Spleen (tissue), 11 donors: ENCODE results near the gene ATP5PB. TPM values are rescaled to one million over a fixed set of nuclear protein-coding genes. Genes with fewer than 3 reads are reported as not detected.

Experiments used
- DNase-seq: peaks from one replicate; pipeline ENCODE4 v3.0.0-alpha.2; 2020
- H3K27ac ChIP-seq, 8 donors: fragments of 200-600 bp; sonication (generic) in 7 of 8; 1 replicate in 4 of 8; 2 replicates in 4 of 8; pipeline versions ENCODE4 v1.5.0 to v1.8.0; 2016 to 2021; ENCODE audit warnings: inconsistent platforms in 4 of 8, mild to moderate bottlenecking in 4 of 8, moderate library complexity in 1 of 8
- H3K27me3 ChIP-seq, 7 donors: fragments of 200-600 bp; sonication (generic) in 6 of 7; replicated peaks in 1 of 7; 1 replicate in 4 of 7; 2 replicates in 3 of 7; pipeline versions ENCODE4 v1.5.0 to v1.8.0; 2016 to 2021; ENCODE audit warnings: inconsistent platforms in 3 of 7, mild to moderate bottlenecking in 1 of 7
- H3K36me3 ChIP-seq, 6 donors: fragments of 200-600 bp; sonication (generic) in 5 of 6; 1 replicate in 4 of 6; 2 replicates in 2 of 6; pipeline versions ENCODE4 v1.5.0 to v1.8.0; 2016 to 2021; ENCODE audit warnings: inconsistent platforms in 2 of 6
- H3K4me1 ChIP-seq, 6 donors: fragments of 200-600 bp; sonication (generic) in 5 of 6; 1 replicate in 3 of 6; 2 replicates in 3 of 6; pipeline versions ENCODE4 v1.5.0 to v1.8.0; 2016 to 2021; ENCODE audit warnings: inconsistent platforms in 3 of 6
- H3K4me3 ChIP-seq, 8 donors: fragments of 200-600 bp; sonication (generic) in 7 of 8; 1 replicate in 4 of 8; 2 replicates in 4 of 8; pipeline versions ENCODE4 v1.5.0 to v1.8.0; 2016 to 2021; ENCODE audit warnings: inconsistent platforms in 4 of 8, mild to moderate bottlenecking in 4 of 8, moderate library complexity in 2 of 8
- H3K9me3 ChIP-seq, 8 donors: fragments of 200-600 bp; sonication (generic) in 7 of 8; 1 replicate in 4 of 8; 2 replicates in 4 of 8; pipeline versions ENCODE4 v1.5.0 to v1.8.0; 2016 to 2021; ENCODE audit warnings: inconsistent platforms in 4 of 8
- CTCF ChIP-seq, 11 experiments: fragments of 200-600 bp in 7 of 11; fragments of 450-650 bp in 4 of 11; sonication (generic) in 4 of 11; IDR thresholded peaks in 8 of 11; conservative IDR thresholded peaks in 3 of 11; 1 replicate in 7 of 11; 2 replicates in 4 of 11; pipeline versions ENCODE4 v1.4.0 to v1.8.0; 2016 to 2021; ENCODE audit warnings: antibody characterized with exemption in 11 of 11, inconsistent platforms in 4 of 11, mild to moderate bottlenecking in 1 of 11
- POLR2A ChIP-seq, 3 donors: fragments of 450-650 bp; IDR thresholded peaks; one replicate each; pipeline ENCODE4 v1.5.1; 2017; ENCODE audit warnings: antibody characterized with exemption in 3 of 3, mild to moderate bottlenecking in 1 of 3
- POLR2AphosphoS5 ChIP-seq, 3 donors: sonication (generic); formaldehyde crosslinking; IDR thresholded peaks; one replicate each; pipeline ENCODE4 v1.5.1; 2017; ENCODE audit warnings: antibody characterized with exemption in 3 of 3
- WGBS, 5 donors: extraction: QIAGEN DNeasy Blood & Tissue Kit in 3 of 5; methylation state at CpG; one replicate each; pipeline versions ENCODE4 v1.1.5 to v1.1.7; 2013 to 2018; 5-methylcytosine and 5-hydroxymethylcytosine counted together
- intact Hi-C: fragments of 100-400 bp; cut with DNase I; formaldehyde crosslinking; loops from one replicate; pipeline ENCODE4 v1.15.0; 2023; ENCODE audit warnings: low total_unique reads
- polyA plus RNA-seq, 3 donors: library from polyadenylated mRNA; stranded (reverse); fragments of 200-250 nt; gene quantifications; one replicate each; pipeline ENCODE4 v1.2.1, GENCODE V29; 2013
- total RNA-seq, 7 donors: library from RNA; depleted of rRNA in 3 of 7; stranded (reverse); fragments of >200 nt in 3 of 7; fragmentation: NEBNext Ultra II Directional in 4 of 7; extraction: Animal tissue kit (Norgen Biotek cat#: 25700) in 4 of 7; gene quantifications; one replicate each; pipeline versions ENCODE4 v1.1.0 to v1.2.1, GENCODE V29; 2016 to 2021
- donor health status: healthy with polysubstance abuse.
- donor health status: DM: no; HTN: no; CAD: no; lungs with moderate emphysema.
- donor health status: DM: no; HTN: no; CAD: no.
- donor health status: Bipolar disorder and iron deficiency.
- donor health status: healthy.
- donor health status: DM: no; HTN: no; CAD: no.
- donor health status: DM: yes; HTN: yes; CAD: no.

The ATP5PB gene
- total and polyA plus RNA-seq, 10 donors: 124 to 277 (median 144) TPM

GRCh38 chr1:111476214-111476613 lies 26.9 kb downstream of the ATP5PB start:
- Histone ChIP-seq H3K36me3 (peaks cover 0 to 24% (median 6%) of the 10 kb centered on the region in 6 donors), H3K27me3 (no peaks in the 10 kb centered on the region), H3K9me3 (no peaks in the 10 kb centered on the region), H3K4me3 (peak overlapping the region in 5 of 8 donors; percentile 25 to 67 (median 32)), H3K27ac (peak overlapping the region; percentile 76 to 94 (median 90)), H3K4me1 (peaks cover 16 to 99% (median 72%) of the 10 kb centered on the region in 6 donors)
- intact Hi-C loops: no loop called here
- TF ChIP-seq CTCF (IDR thresholded peaks at IDR 0.05 in 8 of 11, conservative IDR thresholded peaks at IDR 0.05 in 3 of 11) (no peak), POLR2A (IDR thresholded peaks at IDR 0.05) (no peak), POLR2AphosphoS5 (IDR thresholded peaks at IDR 0.05) (no peak)
- no peak for DNase-seq

GRCh38 chr1:111476761-111477309 lies 27.6 kb downstream of the ATP5PB start:
- WGBS, 5 donors: 17 to 33% (median 23%) methylated on average over 2 of the region's 2 CpGs
- peak in 1 of 3 donors; percentile 78 for TF ChIP-seq POLR2AphosphoS5 (IDR thresholded peaks at IDR 0.05)
- TF ChIP-seq POLR2A (IDR thresholded peaks at IDR 0.05): peak in 1 of 3 donors; percentile 30
- no peak for TF ChIP-seq CTCF (IDR thresholded peaks at IDR 0.05 in 8 of 11, conservative IDR thresholded peaks at IDR 0.05 in 3 of 11)
- Histone ChIP-seq H3K27me3 (no peaks in the 10 kb centered on the region), H3K36me3 (peaks cover 0 to 24% (median 6%) of the 10 kb centered on the region in 6 donors), H3K4me3 (peak overlapping the region in 4 of 8 donors; percentile 28 to 67 (median 32)), H3K4me1 (peaks cover 14 to 99% (median 70%) of the 10 kb centered on the region in 6 donors), H3K27ac (peak overlapping the region; percentile 76 to 94 (median 90)), H3K9me3 (no peaks in the 10 kb centered on the region)
- DNase-seq: no peak
- intact Hi-C loops: no loop called here

- whole genome bisulfite sequencing, 5 donors: 20 to 63% (median 41%) methylated on average over 1 of the region's 1 CpG
- H3K4me1 ChIP-seq: peaks cover 8 to 84% (median 49%) of the 10 kb centered on the region in 6 donors
- TF ChIP-seq POLR2AphosphoS5 (IDR thresholded peaks at IDR 0.05) (no peak), CTCF (IDR thresholded peaks at IDR 0.05 in 8 of 11, conservative IDR thresholded peaks at IDR 0.05 in 3 of 11) (no peak), POLR2A (IDR thresholded peaks at IDR 0.05) (no peak)
Observed at GRCh38 chr1:111480674-111481073, 31.4 kb downstream of the ATP5PB start.

GRCh38 chr1:111481387-111482221 lies 32.3 kb downstream of the ATP5PB start:
- intact Hi-C loops: no loop called here
- 41 to 47% (median 44%) methylated on average over 8 of the region's 8 CpGs for WGBS, 5 donors
- peaks cover 0 to 19% (median 6%) of the 10 kb centered on the region in 6 donors for H3K36me3 ChIP-seq
- peaks cover 8 to 75% (median 39%) of the 10 kb centered on the region in 6 donors for H3K4me1 ChIP-seq
- no peaks in the 10 kb centered on the region for H3K27me3 ChIP-seq
- peak; percentile 57 to 93 (median 76) for TF ChIP-seq CTCF (IDR thresholded peaks at IDR 0.05 in 8 of 11, conservative IDR thresholded peaks at IDR 0.05 in 3 of 11)
- TF ChIP-seq POLR2AphosphoS5 (IDR thresholded peaks at IDR 0.05): peak in 2 of 3 donors; percentile 63 to 69
- TF ChIP-seq POLR2A (IDR thresholded peaks at IDR 0.05): peak in 1 of 3 donors; percentile 20
- H3K9me3 ChIP-seq: no peaks in the 10 kb centered on the region
- peak; percentile 93 for DNase-seq
- no peak overlapping the region for H3K4me3 ChIP-seq
- H3K27ac ChIP-seq: peak overlapping the region in 4 of 8 donors; percentile 17 to 80 (median 61)

More at GRCh38 chr1:111480674-111481073, 31.4 kb downstream of the ATP5PB start:
- no peaks in the 10 kb centered on the region for H3K27me3 ChIP-seq
- peaks cover 0 to 24% (median 6%) of the 10 kb centered on the region in 6 donors for H3K36me3 ChIP-seq
- intact Hi-C loops: no loop called here
- no peak overlapping the region for H3K4me3 ChIP-seq
- no peak for DNase-seq
- H3K9me3 ChIP-seq: no peaks in the 10 kb centered on the region
- H3K27ac ChIP-seq: peak overlapping the region in 3 of 8 donors; percentile 57 to 80 (median 65)
